Cardiac muscle cell (in vitro differentiated cells and primary cell): Measurements from ENCODE around the gene ISX. TPM values are rescaled to one million over a fixed set of nuclear protein-coding genes. Genes with fewer than 3 reads are reported as not detected.

Source experiments
- DNase-seq, 2 donors: peaks; one replicate each; pipeline versions ENCODE4 v3.0.0 to v3.0.0-alpha.2; 2010 to 2017; ENCODE audit warnings: low read depth in 1 of 2, low spot score in 1 of 2
- H3K27ac ChIP-seq: fragments of 200-600 bp; sonication (generic); 2 replicates; pipeline ENCODE4 v1.5.1; 2016
- H3K27me3 ChIP-seq: fragments of 200-600 bp; sonication (generic); 2 replicates; pipeline ENCODE4 v1.6.0; 2016; ENCODE audit warnings: control low read depth
- H3K36me3 ChIP-seq: fragments of 200-600 bp; sonication (generic); 2 replicates; pipeline ENCODE4 v1.5.1; 2016; ENCODE audit warnings: control low read depth
- H3K4me1 ChIP-seq: fragments of 200-600 bp; sonication (generic); 2 replicates; pipeline ENCODE4 v1.8.1; 2017; ENCODE audit warnings: low read depth, mild to moderate bottlenecking, mixed run types
- H3K4me3 ChIP-seq: fragments of 200-600 bp; sonication (generic); 2 replicates; pipeline ENCODE4 v1.5.1; 2016; ENCODE audit warnings: mild to moderate bottlenecking
- H3K9me3 ChIP-seq: fragments of 200-600 bp; sonication (generic); 2 replicates; pipeline ENCODE4 v1.5.1; 2017; ENCODE audit warnings: low read depth, mild to moderate bottlenecking, control low read depth
- CTCF ChIP-seq: IDR thresholded peaks from 2 replicates; pipeline ENCODE4 v1.5.1; 2012; ENCODE audit warnings: low read depth, mild to moderate bottlenecking, low read length
- polyA plus RNA-seq: library from polyadenylated mRNA; unstranded; fragments of >200 nt; fragmentation: Nextera tagmentation; extraction: Ambion mirVana; gene quantifications from 2 replicates; pipeline ENCODE4 v1.2.1, GENCODE V29; 2016
- total RNA-seq: library from RNA; depleted of rRNA; stranded (reverse); fragments of >200 nt; gene quantifications from 2 replicates; pipeline ENCODE4 v1.2.3, GENCODE V29; 2016

The ISX gene
- total and polyA plus RNA-seq, 2 experiments from 2014 or later: not detected

- Histone ChIP-seq H3K9me3 (no peaks in the 10 kb centered on the region), H3K36me3 (no peaks in the 10 kb centered on the region), H3K27me3 (no peaks in the 10 kb centered on the region), H3K27ac (no peak overlapping the region), H3K4me3 (no peak overlapping the region), H3K4me1 (peaks cover 8% of the 10 kb centered on the region)
- no peak for TF ChIP-seq CTCF
- no peak for DNase-seq
Observed at GRCh38 chr22:35124691-35125219, 58.8 kb downstream of the ISX start.

- no peak overlapping the region for H3K27ac ChIP-seq
- H3K4me3 ChIP-seq: no peak overlapping the region
- TF ChIP-seq CTCF: no peak
- H3K27me3 ChIP-seq: no peaks in the 10 kb centered on the region
- peaks cover 15% of the 10 kb centered on the region for H3K4me1 ChIP-seq
- DNase-seq: no peak
- H3K36me3 ChIP-seq: no peaks in the 10 kb centered on the region
- H3K9me3 ChIP-seq: no peaks in the 10 kb centered on the region
Observed at GRCh38 chr22:35126993-35127392, 61.0 kb downstream of the ISX start.

- Histone ChIP-seq H3K36me3 (no peaks in the 10 kb centered on the region), H3K27me3 (no peaks in the 10 kb centered on the region)
Observed at GRCh38 chr22:35128637-35129036, 62.7 kb downstream of the ISX start.

GRCh38 chr22:35131525-35132000, 65.6 kb downstream of the ISX start:
- Histone ChIP-seq H3K9me3 (no peaks in the 10 kb centered on the region), H3K27ac (no peak overlapping the region), H3K36me3 (no peaks in the 10 kb centered on the region), H3K27me3 (no peaks in the 10 kb centered on the region), H3K4me1 (peaks cover 23% of the 10 kb centered on the region), H3K4me3 (no peak overlapping the region)
- no peak for TF ChIP-seq CTCF
- no peak for DNase-seq

More at GRCh38 chr22:35128637-35129036, 62.7 kb downstream of the ISX start:
- peaks cover 15% of the 10 kb centered on the region for H3K4me1 ChIP-seq
- H3K9me3 ChIP-seq: no peaks in the 10 kb centered on the region
- no peak for TF ChIP-seq CTCF
- no peak for DNase-seq
- no peak overlapping the region for H3K4me3 ChIP-seq
- H3K27ac ChIP-seq: no peak overlapping the region

- no peak for DNase-seq
- Histone ChIP-seq H3K4me1 (peaks cover 23% of the 10 kb centered on the region), H3K27ac (no peak overlapping the region), H3K27me3 (no peaks in the 10 kb centered on the region), H3K4me3 (no peak overlapping the region), H3K36me3 (no peaks in the 10 kb centered on the region), H3K9me3 (no peaks in the 10 kb centered on the region)
- no peak for TF ChIP-seq CTCF
Observed at GRCh38 chr22:35132568-35132967, 66.6 kb downstream of the ISX start.
